ENCODE data around the gene MPP4. TPM values are rescaled to one million over a fixed set of nuclear protein-coding genes. Genes with fewer than 3 reads are reported as not detected.
A peak's percentile ranks its signal among the peaks of the same experiment; 100 is the strongest.

MPP4 gene, protein sequence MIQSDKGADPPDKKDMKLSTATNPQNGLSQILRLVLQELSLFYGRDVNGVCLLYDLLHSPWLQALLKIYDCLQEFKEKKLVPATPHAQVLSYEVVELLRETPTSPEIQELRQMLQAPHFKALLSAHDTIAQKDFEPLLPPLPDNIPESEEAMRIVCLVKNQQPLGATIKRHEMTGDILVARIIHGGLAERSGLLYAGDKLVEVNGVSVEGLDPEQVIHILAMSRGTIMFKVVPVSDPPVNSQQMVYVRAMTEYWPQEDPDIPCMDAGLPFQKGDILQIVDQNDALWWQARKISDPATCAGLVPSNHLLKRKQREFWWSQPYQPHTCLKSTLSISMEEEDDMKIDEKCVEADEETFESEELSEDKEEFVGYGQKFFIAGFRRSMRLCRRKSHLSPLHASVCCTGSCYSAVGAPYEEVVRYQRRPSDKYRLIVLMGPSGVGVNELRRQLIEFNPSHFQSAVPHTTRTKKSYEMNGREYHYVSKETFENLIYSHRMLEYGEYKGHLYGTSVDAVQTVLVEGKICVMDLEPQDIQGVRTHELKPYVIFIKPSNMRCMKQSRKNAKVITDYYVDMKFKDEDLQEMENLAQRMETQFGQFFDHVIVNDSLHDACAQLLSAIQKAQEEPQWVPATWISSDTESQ
- 0.21 TPM in 1 of 2 replicates, not detected in the other for polyA plus RNA-seq (2014; cell fraction: cytosol; rRNA removed)
- not detected in 2 replicates for polyA plus RNA-seq (2014; cell fraction: nucleus; rRNA removed)

DNA sequence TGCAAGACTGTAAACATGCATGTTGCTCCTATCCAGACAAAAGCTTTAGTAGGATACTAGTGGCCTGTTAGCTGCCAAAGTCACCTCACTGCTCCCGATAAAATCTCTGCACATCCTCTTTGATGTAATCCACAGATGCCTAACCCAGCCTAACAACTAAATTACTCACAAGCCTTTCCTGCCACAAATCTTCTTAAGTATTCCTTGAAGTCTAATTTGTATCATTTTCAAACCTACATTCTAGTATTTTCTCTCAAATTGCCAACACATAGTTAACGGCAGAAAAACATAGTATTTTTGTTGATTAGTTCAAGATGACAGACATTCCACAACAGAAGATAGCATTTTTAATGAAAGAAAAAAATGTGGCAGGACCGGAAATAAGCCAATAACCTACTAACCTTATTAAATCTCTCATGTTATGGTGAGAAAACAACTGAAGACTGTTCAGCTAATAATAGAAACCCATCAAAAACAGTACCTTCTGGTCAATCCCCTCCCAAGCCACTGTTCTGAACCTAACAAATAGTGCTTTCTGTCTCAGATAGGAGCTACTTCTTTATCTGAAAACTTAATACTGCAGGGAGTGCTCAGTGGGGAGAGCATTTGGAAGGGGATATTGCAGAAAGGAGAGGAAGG, at the start of gene MPP4:
Gene MPP4 (minus strand): TSS at position 57 of the 639 bp plus-strand sequence. CDS start 4,690 bp downstream, outside the sequence.
- peak; percentile 26 for DNase-seq (ENCODE audit: low spot score)

DNA sequence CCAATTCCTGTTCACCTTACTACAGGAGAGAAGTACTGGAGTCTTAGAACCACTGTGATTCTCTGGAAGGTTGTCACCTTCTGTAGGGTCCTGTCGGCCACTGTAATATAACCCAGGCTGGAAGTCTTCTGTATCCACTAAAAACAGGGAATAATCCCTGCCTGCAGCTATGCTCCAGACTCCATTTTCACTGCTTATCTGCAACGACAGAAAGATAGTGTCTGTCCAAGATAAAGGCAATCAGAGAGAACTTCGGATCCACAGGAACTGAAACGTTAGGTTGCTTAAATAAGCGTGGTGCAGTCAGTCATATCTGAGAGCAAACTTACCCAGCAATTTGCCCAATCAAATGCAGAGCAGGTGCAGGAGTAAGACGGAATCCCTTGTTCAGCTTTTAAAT, 48.1 kb upstream of the MPP4 start:
- DNase-seq (ENCODE audit: low spot score) = no peak

DNA sequence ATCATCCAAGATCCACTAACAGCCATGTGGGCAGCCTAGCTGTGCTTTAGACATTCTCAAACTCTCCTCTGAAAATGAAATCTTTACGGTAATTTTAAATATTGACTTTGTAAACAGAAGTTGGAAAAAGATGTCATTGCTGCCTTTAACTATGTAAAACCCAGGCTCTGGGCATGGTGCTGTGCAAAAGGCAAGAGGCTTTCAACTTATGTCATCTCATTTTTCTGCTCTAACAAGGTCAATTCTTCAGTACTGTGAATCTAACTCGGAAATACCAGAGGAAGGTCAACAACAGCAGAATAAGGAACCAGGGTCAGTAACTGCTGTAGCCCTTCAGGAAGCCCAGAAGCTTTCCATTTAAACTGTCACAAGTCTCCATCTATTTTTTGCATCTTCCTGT, 37.0 kb upstream of the MPP4 start:
- DNase-seq (ENCODE audit: low spot score) = no peak

DNA sequence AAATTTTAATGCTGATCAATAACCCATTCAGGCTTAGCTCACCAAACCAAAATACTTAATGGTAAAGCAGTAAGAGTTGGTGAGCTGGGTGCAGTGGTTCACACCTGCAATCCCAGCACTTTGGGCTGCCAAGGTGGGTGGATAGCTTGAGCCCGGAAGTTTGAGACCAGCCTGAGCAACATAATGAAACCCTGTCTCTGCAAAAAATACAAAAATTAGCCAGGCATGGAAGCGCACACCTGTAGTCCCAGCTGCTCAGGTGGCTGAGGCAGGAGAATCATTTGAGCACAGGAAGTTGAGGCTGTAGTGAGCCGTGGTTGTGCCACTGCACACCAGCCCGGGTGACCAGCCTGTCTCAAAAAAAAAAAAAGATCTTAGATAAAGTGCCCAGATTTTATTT, 35.7 kb upstream of the MPP4 start:
- no peak for DNase-seq (ENCODE audit: low spot score)

DNA sequence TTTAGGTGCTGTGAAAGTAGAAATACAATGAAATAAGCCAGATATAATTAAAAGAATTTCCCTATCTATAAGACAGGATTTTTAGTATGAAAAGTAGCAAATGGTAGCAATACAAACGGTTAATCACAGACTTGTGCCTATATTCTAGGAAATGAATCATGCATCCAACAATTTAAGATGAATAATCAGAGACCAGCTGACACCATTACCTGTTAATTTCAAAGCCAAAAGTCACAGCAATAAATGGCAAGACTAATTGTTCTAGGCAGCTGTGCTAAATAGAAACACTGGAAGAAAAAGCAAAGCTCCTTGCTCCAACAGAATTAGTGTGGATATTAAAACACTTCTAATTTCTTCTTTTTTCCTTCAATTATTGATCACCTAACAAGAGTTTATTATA, 35.1 kb upstream of the MPP4 start:
- DNase-seq (ENCODE audit: low spot score) = no peak

DNA sequence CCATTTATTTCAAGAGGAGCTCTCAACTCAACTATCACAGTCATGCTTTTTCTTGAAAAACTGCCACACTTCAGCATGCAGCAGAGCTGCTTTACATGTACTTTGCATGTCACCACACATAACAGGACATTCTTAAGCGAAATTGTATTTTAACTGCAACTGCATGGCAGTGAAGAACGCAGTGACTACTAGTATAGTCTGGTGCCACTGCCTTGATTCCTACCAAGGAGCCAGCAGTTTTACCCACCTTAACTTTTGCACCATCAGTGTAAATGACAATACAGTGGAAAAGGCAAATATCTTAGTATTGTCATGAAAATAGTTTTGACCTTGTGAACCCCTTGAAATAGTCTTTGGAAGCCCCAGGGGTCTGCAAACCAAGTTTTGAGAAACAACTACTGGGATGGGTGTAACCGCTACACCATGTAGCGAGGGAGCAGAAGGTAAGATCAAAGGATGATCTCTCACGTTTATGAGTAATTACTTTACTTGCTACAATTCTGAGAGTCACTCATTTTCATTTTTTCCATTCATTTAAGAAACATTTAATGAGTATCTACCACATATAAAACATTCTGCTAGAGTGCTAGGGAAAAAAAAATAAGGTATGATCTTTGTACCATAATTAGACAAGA, 32.3 kb upstream of the MPP4 start:
- DNase-seq (ENCODE audit: low spot score) = no peak

DNA sequence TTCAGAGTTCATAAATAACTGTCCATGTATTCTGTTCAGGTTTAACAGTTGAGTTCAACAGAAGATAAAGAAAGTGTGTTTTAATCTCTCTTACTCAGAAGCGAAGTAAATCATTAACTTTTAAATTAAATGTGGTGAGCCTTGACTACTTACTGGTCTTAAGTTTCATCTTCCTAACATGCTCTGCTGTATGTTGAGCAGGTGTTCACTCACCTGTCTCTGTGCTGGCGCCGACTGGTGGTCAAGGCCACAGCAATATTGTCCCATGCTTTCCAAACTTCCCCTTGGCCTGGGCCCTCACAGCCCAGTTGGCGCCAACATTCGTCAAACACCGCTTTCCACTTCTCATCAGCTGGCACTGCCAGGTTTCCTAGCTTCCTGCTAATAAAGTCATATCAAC, 17.0 kb upstream of the MPP4 start:
- DNase-seq (ENCODE audit: low spot score) = no peak

DNA sequence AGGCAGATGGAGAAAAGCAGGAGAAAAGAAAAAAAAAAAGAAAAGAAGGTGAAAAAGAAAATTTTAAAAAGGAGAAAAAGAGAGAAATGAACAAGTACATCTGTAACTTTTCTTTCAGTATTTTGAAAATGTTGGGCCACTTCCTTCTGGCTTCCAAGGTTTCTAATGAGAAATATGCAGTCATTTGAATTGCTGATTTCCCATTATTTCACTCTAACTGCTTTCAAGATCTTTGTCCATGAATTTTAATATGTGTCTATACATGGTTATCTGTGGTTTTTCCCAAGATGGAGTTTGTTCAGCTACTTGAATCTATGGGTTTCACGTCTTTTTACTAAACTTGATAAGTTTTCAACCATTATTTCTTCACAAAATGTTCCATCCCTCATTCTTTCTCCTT, 14.3 kb upstream of the MPP4 start:
- DNase-seq (ENCODE audit: low spot score) = no peak

DNA sequence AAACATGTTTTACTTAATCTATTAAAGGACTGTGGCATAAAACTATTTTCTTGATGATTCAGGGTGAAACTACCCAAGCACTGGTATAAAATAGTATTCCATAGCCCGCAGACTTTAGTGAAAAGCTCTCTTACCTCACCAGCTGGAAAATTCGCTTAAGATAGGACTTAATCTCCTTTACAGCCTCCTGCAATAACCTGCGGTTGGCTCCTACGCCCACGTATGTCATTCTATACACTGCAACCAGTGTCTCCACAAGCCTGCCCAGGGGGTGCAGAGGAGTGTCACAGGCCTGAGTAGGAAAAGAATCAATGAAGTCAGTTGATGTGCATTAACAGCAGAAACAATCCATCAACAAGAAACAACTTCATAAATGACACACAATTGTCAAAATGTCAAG, 11.3 kb upstream of the MPP4 start:
- DNase-seq (ENCODE audit: low spot score) = no peak

DNA sequence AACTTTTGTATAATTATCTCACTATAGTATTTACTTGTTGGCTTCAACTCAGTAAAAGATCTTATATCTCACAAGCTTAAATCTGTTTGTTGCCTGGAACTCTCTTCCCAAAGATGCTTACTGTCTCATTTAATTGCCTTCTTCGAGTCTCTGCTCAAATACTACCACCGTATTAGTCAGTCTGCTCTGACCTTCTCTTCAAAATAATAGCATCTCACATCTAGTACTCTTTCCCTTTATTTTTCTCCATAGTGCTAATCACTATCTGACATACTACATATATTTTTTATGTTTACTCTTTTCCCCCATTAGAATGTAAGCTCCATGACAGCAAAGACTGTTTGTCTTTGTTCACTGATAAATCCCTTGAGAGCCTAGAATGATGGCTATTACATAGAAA, 10.6 kb upstream of the MPP4 start:
- DNase-seq (ENCODE audit: low spot score) = no peak

DNA sequence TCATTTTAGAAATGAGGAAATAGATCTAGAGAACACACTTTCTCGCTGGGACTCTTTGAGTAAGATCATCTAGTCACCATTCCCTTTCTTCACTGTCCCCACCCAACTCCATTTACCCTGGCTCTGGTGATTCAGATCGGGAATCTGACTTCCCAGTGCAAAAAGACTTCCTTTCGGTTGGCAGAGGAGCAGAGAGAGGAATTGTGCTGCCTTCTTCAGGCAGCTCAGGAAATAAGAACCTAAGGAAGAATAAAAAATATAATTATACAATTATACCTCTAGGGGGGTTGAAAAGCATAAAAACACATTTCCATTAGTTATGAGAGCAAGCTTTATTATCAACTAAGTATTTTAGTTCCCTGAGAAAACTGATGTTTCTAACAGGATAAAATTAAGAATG, 9.3 kb upstream of the MPP4 start:
- no peak for DNase-seq (ENCODE audit: low spot score)

DNA sequence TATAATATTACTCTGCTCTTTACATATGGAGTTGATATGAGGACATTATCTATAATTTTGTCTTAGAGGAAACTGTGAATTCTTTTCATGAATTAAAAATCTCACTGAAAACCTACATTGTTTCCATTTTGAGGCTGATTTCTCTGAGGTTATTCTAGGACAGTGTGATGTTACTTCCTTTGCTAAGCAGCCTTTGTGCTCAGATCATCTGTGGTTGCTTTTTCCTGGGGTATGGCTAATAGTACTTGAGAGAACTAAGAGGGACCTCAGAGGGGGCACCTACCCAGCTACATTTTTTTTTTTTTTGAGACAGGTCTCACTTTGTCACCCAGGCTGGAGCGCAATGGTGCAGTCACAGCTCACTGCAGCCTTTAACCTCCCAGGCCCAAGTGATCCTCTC, 8.7 kb upstream of the MPP4 start:
- DNase-seq (ENCODE audit: low spot score) = no peak

DNA sequence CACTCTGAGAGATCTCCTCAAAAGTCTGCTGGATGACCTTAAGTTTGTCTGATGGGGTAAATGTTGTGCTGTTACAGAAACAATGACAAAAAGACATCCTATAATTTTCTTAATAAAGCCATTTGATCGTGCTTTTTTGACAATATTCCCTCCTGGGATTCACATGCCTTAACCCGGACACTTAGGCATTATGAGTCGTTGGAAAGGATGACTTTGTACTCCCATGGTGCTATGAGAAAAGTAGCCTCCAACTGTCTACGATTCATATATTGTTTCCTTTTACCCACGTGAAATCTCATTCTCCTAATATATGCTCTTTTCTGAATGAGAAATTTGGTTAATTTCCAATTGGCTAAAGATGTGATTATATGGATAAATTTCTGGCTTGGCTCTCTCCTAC, 6.1 kb upstream of the MPP4 start:
- no peak for DNase-seq (ENCODE audit: low spot score)

DNA sequence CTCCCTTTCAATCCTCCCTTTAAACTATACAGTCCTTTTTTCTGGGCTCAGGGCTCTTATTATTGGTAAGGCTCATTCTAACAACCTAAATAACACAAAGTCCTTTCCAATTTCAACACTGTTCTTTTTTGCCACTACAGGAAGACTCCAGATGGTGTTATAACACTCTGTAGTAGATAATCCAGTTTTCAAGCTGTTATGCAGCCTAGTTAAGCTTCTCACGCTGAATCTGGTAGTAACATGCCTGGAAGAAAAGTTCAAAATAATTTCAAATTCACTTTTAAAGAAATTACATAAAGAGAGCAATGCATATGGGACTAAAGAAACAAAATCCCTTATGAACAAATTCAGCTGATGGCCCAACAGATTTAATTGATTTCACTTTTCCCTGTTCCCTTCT, 3.2 kb upstream of the MPP4 start:
- DNase-seq (ENCODE audit: low spot score) = no peak

DNA sequence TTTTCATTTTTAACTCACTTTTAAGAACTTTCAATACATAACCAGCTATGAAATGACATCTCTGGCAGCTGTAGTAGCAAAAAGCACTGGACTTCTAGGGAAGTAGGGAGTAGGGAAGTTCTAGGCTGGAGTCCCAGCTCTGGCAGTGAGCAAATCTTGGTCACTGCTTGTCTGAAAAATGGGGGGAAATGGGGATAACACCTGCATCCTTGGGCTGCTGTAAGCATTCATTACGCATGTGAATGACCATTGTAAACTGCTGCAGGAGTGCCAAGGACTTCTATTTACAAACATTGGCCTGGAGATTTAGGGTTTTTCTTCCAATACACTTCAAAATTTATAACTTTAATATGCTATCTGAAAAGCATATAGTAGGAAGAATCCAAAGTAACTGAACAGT, 972 bp upstream of the MPP4 start:
- no peak for DNase-seq (ENCODE audit: low spot score)

DNA sequence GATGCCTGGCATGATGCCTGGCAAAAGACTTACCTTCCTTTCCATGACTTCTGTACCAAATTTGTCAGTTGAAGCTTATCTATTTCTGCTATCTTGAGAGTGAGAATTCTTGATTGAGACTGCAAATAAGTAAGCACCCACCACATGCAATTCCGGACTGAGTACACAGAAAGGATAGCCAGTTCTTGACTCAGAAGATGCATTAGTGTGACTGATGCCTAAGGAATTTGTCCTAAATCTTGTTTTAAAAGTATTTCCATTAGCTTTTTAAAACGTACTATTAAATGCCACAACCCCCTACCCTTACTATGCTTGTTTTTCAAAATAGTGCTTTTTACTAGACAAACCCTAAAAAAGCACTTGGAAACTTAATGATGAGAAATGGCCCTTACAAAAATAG, 545 bp downstream of the MPP4 start:
- no peak for DNase-seq (ENCODE audit: low spot score)

DNA sequence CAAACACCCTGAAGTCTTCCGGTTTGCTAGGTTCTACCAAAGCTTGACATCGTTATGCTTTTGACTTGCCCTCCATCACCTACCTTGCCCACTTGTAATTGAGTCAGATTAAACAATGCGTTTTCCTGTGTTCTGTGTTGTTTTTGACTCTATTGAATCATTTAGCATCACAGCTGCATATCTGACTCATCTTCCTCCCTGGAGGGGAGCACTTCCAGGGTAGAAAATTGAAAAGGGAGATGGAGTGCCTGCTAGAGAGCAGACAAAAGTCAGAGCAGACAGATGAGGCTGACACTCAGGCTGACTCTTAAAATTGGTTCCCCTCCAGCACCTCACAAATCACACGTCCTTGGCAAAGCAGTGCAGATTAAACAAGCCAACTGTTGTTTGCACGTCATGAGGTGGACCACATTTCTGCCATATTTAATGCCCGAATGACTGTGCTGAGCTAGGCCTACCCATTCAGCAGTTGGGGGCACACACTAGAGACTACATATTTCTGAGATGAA, 2.2 kb downstream of the MPP4 start:
- no peak for DNase-seq (ENCODE audit: low spot score)

DNA sequence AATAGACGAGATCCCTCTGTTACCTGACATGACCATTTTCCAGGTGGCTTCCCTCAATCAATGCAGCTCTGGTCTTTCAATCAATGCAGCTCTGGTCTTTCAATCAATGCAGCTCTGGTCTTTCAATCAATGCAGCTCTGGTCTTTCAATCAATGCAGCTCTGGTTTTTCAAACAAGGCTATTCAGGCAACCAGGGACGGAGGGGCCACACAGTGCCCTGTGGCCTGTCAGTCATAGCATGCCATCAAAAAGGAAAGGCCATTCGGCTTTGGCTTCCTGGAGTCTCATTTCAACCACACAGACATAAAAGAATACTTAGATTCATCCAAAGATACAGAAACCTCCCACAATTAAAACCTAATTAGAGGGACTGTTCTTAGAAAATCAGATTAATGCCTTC, 13.3 kb downstream of the MPP4 start:
- DNase-seq (ENCODE audit: low spot score) = no peak

DNA sequence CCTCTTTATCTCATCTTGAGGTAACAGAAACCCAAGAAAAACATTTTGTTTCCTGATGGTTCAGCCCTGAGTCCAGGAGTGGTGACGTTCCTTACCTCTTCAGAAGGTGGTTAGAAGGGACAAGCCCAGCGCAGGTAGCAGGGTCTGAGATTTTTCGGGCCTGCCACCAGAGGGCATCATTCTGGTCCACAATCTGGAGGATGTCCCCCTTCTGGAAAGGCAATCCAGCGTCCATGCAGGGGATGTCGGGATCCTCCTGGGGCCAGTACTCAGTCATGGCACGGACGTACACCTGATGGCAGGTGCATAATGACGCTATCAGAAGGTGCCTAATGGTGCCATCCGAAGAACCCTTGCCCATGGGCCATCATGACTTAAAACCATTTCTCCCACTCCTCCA, 17.7 kb downstream of the MPP4 start:
- peak; percentile 12 for DNase-seq (ENCODE audit: low spot score)

DNA sequence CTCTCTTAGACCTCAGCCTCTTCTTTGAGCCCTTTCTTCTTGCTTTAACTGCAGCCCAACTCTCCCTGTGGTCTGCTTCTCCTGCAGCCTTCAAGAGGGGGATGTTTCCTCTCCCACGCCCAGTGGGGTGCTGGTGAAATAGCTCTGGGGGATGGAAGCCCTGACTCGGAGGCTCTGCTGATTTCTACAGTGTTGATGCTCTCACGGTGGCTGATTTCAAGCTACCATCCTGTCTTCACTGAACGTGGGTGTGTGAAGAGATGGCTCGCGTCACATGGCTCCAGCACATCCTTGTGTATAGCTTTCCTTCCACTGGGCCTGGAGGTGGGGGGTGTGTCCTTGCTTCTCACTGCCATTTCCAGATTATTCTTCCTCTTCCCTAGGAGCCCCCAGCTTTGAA, 20.0 kb downstream of the MPP4 start:
- no peak for DNase-seq (ENCODE audit: low spot score)

DNA sequence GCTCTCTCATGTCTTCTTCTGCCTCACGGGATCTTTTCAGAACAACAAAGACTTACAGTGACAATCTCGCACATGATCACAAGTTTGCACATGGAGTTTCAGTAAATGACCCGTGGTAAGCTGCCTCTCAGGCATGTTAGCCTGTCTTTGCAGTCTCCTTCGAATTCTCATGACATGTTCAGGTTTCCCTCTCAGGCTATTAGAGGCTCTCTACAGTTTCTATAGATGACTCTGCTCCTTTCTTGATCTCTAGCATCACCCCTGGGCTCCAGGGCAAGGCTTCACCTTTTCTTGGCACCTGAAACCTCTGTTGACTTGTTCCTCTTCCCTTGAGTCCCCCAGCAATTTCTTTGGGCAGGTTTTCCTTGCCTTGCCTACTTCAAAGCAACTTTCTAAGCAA, 23.0 kb downstream of the MPP4 start:
- DNase-seq (ENCODE audit: low spot score) = no peak

DNA sequence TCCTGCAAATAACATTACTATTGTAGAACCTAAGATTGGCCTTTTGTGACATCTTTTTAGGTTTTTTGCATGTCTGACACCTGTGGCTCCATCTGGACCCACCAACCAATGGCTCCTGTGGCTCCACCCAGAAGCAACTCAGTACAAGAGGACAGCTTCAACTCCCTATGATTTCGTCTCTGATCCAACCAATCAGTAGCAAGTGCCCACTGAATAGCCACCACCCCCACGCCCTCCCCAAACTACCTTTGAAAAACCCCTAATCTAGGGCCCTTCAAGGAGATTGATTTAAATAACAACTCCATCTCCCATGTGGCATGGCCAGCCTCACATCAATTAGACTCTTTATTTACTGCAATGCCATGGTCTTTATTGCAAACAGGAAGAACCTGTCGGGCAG, 23.6 kb downstream of the MPP4 start:
- DNase-seq (ENCODE audit: low spot score) = no peak
